ENCODE results near the gene ANKRD44. TPM values are rescaled to one million over a fixed set of nuclear protein-coding genes. Genes with fewer than 3 reads are reported as not detected.

The ANKRD44 gene
- polyA plus RNA-seq, 2 of the 4 experiments (the other 2 are of a cell fraction): 0.97 to 5.9 TPM

DNA sequence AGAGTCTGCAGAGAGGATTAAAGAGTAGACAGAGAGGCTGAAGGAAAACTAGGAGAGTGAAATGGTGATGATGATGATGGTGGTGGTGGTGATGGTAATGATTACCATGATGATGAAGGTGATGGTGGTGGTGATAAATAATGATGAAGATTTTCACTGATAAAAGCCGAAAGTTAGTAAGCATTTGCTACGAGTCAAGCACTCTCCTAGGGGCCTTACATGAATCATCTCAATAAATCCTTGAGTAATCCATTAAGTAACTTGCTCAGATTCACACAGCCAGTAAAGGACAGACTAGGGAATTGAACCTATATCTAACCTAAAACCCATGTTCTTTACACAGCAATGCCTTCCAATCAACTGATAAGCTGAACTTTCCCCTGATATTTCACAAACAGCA is 277.4 kb downstream of the ANKRD44 start:
- Histone ChIP-seq H3K9me3 (peaks cover 3% of the 10 kb centered on the region; the same call in 1 of the 3 replicates), H3K27ac (no peak overlapping the region), H3K4me1 (no peaks in the 10 kb centered on the region), H3K4me2 (no peak overlapping the region), H3K4me3 (no peak overlapping the region)
- no peak for ATAC-seq
- no peak for FAIRE-seq
- CTCF ChIA-PET: no interaction called here
- no peak for TF ChIP-seq HOXA7 (CRISPR knock-in tag; IDR thresholded peaks at IDR 0.05)
- TF ChIP-seq TFCP2L1 (CRISPR knock-in tag; IDR thresholded peaks at IDR 0.05): no peak
- TF ChIP-seq FOXS1 (CRISPR knock-in tag; IDR thresholded peaks at IDR 0.05): no peak
- TF ChIP-seq, protein P1, sequence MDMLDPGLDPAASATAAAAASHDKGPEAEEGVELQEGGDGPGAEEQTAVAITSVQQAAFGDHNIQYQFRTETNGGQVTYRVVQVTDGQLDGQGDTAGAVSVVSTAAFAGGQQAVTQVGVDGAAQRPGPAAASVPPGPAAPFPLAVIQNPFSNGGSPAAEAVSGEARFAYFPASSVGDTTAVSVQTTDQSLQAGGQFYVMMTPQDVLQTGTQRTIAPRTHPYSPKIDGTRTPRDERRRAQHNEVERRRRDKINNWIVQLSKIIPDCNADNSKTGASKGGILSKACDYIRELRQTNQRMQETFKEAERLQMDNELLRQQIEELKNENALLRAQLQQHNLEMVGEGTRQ (IDR thresholded peaks at IDR 0.05): no peak
- POLR2A ChIA-PET: no interaction called here
- WGBS (ENCODE audit: missing lambda C conversion rate): 29% methylated on average over 2 of the region's 2 CpGs
- no peak for DNase-seq (ENCODE audit: low read depth in 1 of 2, low spot score in 1 of 2)

DNA sequence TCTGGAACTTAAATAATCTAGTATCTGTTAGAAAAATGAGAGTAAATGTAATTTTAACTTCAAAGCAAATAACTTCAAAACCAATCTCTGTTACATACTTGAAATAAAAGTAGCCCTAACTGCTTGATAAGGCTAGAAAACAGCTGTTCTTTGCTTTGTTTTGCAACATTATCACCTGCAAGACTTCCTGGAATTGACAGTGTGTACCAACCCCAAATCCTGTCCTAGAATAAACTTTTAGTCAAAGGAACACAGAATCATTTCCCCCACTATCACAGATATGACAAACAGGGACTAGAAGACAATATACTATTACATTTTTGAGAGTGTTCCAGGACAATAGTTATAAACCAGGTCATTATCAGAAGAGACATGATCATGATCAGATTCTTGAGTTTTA is 278.8 kb downstream of the ANKRD44 start:
- H3K4me2 ChIP-seq: no peak overlapping the region
- H3K4me1 ChIP-seq: 0 out of 3 replicates have a peak, but pooled peaks cover 3% of the 10 kb centered on the region
- peaks cover 3% of the 10 kb centered on the region; the same call in 1 of the 3 replicates for H3K9me3 ChIP-seq
- no peak overlapping the region for H3K4me3 ChIP-seq
- no peak overlapping the region for H3K27ac ChIP-seq
- DNase-seq (ENCODE audit: low read depth in 1 of 2, low spot score in 1 of 2) (no peak), ATAC-seq (no peak), FAIRE-seq (no peak)
- POLR2A ChIA-PET: no interaction called here
- TF ChIP-seq CBX2 (IDR thresholded peaks at IDR 0.05; ENCODE audit: borderline replicate concordance, low read depth) (no peak), BHLHE40 (IDR thresholded peaks at IDR 0.05; ENCODE audit: low read depth, low read length) (no peak), SMC3 (IDR thresholded peaks at IDR 0.05) (no peak), EHMT2 (IDR thresholded peaks at IDR 0.05; ENCODE audit: low read depth) (no peak), HOXB13 (CRISPR knock-in tag; IDR thresholded peaks at IDR 0.05; ENCODE audit: low read depth) (no peak), RAD21 (conservative IDR thresholded peaks at IDR 0.05 in 1 of 2, IDR thresholded peaks at IDR 0.05 in 1 of 2) (no peak)
- TF ChIP-seq, protein P2, sequence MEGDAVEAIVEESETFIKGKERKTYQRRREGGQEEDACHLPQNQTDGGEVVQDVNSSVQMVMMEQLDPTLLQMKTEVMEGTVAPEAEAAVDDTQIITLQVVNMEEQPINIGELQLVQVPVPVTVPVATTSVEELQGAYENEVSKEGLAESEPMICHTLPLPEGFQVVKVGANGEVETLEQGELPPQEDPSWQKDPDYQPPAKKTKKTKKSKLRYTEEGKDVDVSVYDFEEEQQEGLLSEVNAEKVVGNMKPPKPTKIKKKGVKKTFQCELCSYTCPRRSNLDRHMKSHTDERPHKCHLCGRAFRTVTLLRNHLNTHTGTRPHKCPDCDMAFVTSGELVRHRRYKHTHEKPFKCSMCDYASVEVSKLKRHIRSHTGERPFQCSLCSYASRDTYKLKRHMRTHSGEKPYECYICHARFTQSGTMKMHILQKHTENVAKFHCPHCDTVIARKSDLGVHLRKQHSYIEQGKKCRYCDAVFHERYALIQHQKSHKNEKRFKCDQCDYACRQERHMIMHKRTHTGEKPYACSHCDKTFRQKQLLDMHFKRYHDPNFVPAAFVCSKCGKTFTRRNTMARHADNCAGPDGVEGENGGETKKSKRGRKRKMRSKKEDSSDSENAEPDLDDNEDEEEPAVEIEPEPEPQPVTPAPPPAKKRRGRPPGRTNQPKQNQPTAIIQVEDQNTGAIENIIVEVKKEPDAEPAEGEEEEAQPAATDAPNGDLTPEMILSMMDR (IDR thresholded peaks at IDR 0.05): no peak
- CTCF ChIA-PET: no interaction called here

DNA sequence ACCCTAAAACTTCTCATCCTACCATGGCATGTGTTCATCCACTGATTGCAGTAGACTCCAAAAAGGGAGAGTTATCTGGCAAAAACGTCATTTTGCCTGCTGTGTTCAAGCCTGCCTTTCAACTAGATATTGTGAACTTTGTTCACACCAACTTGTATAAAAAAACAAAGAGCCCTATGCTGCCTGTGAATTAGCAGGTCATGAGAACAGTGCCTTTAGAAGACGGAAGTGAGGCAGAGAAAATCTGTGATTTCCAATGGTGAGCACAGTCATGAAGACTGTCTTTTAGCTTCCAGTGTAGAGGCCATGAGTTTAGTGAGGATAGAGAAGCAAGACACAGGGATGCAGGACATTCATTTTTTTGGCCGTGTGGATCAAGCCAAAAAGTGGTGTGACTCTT is 280.5 kb downstream of the ANKRD44 start:
- CTCF ChIA-PET: interaction anchor here (1.1 to 1.2 kb wide), 2 partner anchors 19 to 280 kb away, joined by 3 read pairs; partner anchors contain the start of gene ANKRD44
- H3K4me1 ChIP-seq: 0 out of 3 replicates have a peak, but pooled peaks cover 3% of the 10 kb centered on the region
- no peak overlapping the region for H3K4me3 ChIP-seq
- H3K4me2 ChIP-seq: no peak overlapping the region
- no peak for DNase-seq (ENCODE audit: low read depth in 1 of 2, low spot score in 1 of 2)
- no peak for FAIRE-seq
- WGBS (ENCODE audit: missing lambda C conversion rate): 43% methylated on average over 3 of the region's 3 CpGs
- peaks cover 3% of the 10 kb centered on the region; the same call in 1 of the 3 replicates for H3K9me3 ChIP-seq
- TF ChIP-seq, protein P3, sequence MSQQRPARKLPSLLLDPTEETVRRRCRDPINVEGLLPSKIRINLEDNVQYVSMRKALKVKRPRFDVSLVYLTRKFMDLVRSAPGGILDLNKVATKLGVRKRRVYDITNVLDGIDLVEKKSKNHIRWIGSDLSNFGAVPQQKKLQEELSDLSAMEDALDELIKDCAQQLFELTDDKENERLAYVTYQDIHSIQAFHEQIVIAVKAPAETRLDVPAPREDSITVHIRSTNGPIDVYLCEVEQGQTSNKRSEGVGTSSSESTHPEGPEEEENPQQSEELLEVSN (IDR thresholded peaks at IDR 0.05; ENCODE audit: borderline replicate concordance, low read depth): no peak
- no peak for TF ChIP-seq CEBPB (IDR thresholded peaks at IDR 0.05)
- TF ChIP-seq CHD2 (IDR thresholded peaks at IDR 0.05; ENCODE audit: low read length, partially characterized antibody): no peak
- TF ChIP-seq KDM1A (IDR thresholded peaks at IDR 0.05; ENCODE audit: low read depth): no peak
- TF ChIP-seq GATA3 (IDR thresholded peaks at IDR 0.05; ENCODE audit: borderline replicate concordance): no peak
- TF ChIP-seq, protein P4, sequence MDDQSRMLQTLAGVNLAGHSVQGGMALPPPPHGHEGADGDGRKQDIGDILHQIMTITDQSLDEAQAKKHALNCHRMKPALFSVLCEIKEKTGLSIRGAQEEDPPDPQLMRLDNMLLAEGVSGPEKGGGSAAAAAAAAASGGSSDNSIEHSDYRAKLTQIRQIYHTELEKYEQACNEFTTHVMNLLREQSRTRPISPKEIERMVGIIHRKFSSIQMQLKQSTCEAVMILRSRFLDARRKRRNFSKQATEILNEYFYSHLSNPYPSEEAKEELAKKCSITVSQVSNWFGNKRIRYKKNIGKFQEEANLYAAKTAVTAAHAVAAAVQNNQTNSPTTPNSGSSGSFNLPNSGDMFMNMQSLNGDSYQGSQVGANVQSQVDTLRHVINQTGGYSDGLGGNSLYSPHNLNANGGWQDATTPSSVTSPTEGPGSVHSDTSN (IDR thresholded peaks at IDR 0.05): no peak
- TF ChIP-seq TFCP2L1 (CRISPR knock-in tag; IDR thresholded peaks at IDR 0.05): no peak
- POLR2A ChIA-PET: no interaction called here
- ATAC-seq: no peak
- no peak overlapping the region for H3K27ac ChIP-seq

Measured in A549 (cell line).